Right renal cortex interstitium (tissue), 3 donors: ENCODE measurements around the gene DMXL2. TPM values are rescaled to one million over a fixed set of nuclear protein-coding genes. Genes with fewer than 3 reads are reported as not detected.
A peak's percentile ranks its signal among the peaks of the same experiment; 100 is the strongest.
"Not testable (repeated sequence)": the region's sequence is repeated elsewhere in the genome, so short reads cannot be mapped to it uniquely, and the experiment has no call there.

ENCODE experiments used
- DNase-seq, 3 donors: peaks; one replicate each; pipeline ENCODE4 v3.0.0-alpha.2; 2013; ENCODE audit warnings: low read depth in 3 of 3, low spot score in 2 of 3
- polyA plus RNA-seq, 3 donors: library from polyadenylated mRNA; unstranded; fragments of 120-200 nt; gene quantifications; one replicate each; pipeline ENCODE4 v1.2.1, GENCODE V29; 2013; ENCODE audit not compliant: insufficient read length in 3 of 3

The DMXL2 gene
- polyA plus RNA-seq, 3 donors: 49.2 to 55.5 (median 50.7) TPM

DNA sequence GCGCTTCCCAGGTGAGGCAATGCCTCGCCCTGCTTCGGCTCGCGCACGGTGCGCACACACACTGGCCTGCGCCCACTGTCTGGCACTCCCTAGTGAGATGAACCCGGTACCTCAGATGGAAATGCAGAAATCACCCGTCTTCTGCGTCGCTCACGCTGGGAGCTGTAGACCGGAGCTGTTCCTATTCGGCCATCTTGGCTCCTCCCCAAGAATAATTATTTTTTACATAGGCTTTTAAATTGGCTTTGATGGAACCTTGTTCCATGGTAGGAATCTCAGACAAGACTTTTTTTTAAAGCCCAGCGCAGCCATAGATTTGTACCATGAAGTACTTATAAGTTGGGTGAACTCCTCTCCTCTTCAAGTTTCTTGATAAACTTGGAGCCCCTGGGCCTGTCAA is 199.5 kb downstream of the DMXL2 start:
- not testable (repeated sequence) for DNase-seq

- DNase-seq: no peak
Measured at GRCh38 chr15:51416129-51416528, 206.4 kb downstream of the DMXL2 start.

- no peak for DNase-seq
Measured at GRCh38 chr15:51414256-51414860, 208.2 kb downstream of the DMXL2 start.

GRCh38 chr15:51405693-51406523 is 216.7 kb downstream of the DMXL2 start:
- no peak for DNase-seq

GRCh38 chr15:51403946-51404695 is 218.4 kb downstream of the DMXL2 start:
- no peak for DNase-seq

DNA sequence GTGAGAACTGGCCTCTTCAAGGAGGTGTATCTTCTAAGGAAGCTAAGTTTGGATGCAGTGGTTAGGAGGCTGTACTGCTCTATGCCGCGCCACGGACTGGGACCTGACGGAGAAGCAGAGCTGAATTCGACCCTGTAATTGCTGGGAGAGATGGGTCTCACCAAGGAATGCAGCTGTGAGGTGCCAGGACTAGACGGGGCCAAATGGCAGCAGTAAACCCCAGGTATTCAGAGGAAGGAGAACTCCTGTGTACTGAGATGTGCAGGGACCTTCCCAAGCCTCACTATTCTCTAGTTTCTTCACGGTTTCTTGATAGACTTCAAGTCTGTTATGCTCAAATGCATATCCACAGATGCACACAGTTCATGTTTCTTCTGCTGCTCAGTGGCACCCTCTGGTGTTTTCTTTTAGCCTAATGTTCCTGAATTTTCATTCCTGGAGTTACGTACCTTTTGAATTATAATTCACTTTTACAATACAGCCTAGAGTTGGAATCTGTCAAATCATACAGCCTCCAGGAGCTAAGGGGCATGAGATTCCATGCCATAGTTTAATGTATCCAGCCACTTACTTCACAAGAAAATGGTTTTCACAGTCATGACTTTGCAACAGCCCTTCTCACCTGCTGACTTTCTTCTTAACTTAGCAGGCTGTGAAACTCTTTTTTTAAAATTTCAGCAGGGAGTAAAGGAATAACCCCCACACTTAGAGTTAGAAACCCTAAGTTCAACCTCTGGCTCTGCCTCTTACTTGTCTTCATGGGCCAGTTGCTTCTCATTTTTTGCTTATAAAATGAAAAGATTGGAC is 219.3 kb downstream of the DMXL2 start:
- DNase-seq: peak in 1 of 3 donors; percentile 38

GRCh38 chr15:51401872-51402517 is 220.6 kb downstream of the DMXL2 start:
- DNase-seq: no peak

DNA sequence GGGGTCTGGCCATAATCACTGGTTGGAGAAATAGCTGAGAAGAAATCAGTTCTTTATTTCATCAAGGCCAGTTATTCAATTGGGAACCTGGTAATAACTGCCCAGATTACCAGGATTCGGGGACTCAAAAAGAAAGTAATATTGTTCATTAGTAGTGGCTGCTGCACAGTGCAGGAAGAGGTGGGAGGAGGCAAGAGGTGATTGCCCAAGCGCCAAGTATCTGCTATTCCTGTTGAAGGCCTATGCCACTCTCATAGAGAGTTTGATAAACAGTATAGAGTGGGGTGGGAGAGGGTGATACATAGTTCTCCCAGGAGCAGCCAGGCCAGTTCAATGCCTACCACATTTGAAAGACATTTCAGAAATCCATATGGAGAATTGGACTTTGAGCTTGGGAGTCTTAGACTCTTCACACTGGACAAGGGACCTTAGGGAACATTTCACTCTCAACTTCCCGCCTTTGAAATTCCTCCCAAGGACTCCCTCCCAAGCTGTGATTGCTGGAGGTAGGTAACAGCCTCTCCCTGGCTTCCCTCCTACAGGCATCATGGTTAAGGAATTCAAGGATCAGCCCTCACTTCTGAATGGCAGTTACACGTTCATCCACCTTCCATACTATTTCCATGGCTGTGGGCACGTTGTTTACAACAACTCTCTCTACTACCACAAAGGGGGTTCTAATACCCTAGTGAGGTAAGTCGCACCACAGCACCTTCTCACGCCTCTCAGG is 221.4 kb downstream of the DMXL2 start:
- no peak for DNase-seq

DNA sequence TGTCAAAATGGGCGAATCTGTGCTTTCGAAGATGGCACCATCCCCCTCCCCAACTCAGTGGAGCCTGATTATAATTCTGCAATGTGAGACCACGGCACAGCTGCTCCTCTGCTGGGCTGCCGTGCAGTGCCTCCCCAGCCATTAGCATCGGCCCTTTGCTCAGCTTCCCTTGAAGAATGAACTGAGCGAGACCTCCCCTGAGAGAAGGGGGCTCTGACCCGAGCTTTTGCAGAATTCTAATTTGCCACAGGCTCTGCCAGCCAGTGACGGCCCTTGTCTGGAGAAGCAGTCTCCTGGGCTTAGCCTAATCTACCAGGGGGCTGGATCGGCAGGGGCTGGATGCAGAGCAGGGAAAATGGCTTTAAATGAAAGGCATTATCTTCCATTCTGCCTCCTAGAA is 223.9 kb downstream of the DMXL2 start:
- DNase-seq: no peak

Other genes with a start within 250 kb of the DMXL2 start
- under 1 TPM in 2 of 3 donors, not detected in 1; 0.06 to 0.10 TPM for gene SCG3, start 58.7 kb upstream of the DMXL2 start, polyA plus RNA-seq
- 1 to 10 TPM; 4.6 to 5.5 (median 5.4) TPM for gene LYSMD2, start 114.9 kb upstream of the DMXL2 start, polyA plus RNA-seq
- gene TMOD2, start 128.8 kb upstream of the DMXL2 start, polyA plus RNA-seq: 1 to 10 TPM; 4.0 to 4.6 (median 4.1) TPM
- gene TMOD3, start 206.9 kb upstream of the DMXL2 start, polyA plus RNA-seq: 10 to 100 TPM; 53.4 to 56.1 (median 54.1) TPM